ENCODE results near the gene CHRNA5. TPM values are rescaled to one million over a fixed set of nuclear protein-coding genes. Genes with fewer than 3 reads are reported as not detected.

The CHRNA5 gene
- total RNA-seq, 1 donor from 2014 or later = 7.6 TPM

GRCh38 chr15:78628227-78628626, 62.9 kb downstream of the CHRNA5 start:
- Mint-ChIP-seq H3K36me3 (peaks cover 23% of the 10 kb centered on the region), H3K27me3 (ENCODE audit: low read depth) (peaks cover 46% of the 10 kb centered on the region), H3K4me3 (no peak overlapping the region), H3K27ac (no peak overlapping the region), H3K9me3 (peaks cover 8% of the 10 kb centered on the region), H3K4me1 (no peaks in the 10 kb centered on the region)
- no peak for TF ChIP-seq CTCF (IDR thresholded peaks at IDR 0.05; ENCODE audit: unreplicated experiment)
- no peak for DNase-seq (ENCODE audit: low spot score in 2 of 2, unreplicated experiment in 2 of 2)

DNA sequence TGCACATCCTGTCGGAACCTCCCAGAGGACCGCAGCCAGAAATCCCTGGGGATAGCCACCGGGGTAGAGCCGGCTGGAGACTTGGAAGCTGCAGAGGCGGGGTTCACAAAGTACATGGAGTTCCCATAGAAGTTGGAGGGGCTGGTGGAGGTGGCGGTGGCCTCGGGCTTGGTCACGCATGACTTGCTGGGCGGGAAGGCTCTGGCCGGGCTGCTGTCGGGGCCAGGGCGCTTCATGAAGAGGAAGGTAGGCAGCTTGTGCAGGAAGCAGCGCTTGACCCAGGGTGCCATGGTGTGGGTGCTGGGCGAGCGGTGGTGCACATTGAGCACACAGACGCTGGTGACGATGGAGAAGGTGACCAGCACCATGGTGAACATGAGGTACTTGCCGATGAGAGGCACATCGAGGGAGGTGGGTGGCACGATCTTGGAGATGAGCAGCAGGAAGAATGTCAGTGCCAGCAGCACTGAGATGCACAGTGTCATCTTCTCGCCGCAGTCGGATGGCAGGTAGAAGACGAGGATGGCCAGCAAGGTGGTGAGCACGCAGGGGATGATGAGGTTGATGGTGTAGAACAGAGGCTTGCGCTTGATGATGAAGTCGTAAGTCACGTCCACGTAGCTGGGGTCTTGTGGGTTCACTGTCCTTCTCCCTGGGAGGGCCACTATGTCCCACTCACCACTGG, 63.9 kb downstream of the CHRNA5 start:
- Mint-ChIP-seq H3K9me3 (peaks cover 13% of the 10 kb centered on the region), H3K36me3 (peaks cover 27% of the 10 kb centered on the region), H3K4me3 (no peak overlapping the region), H3K27ac (no peak overlapping the region), H3K4me1 (no peaks in the 10 kb centered on the region), H3K27me3 (ENCODE audit: low read depth) (peaks cover 38% of the 10 kb centered on the region)
- no peak for DNase-seq (ENCODE audit: low spot score in 2 of 2, unreplicated experiment in 2 of 2)
- no peak for TF ChIP-seq CTCF (IDR thresholded peaks at IDR 0.05; ENCODE audit: unreplicated experiment)

DNA sequence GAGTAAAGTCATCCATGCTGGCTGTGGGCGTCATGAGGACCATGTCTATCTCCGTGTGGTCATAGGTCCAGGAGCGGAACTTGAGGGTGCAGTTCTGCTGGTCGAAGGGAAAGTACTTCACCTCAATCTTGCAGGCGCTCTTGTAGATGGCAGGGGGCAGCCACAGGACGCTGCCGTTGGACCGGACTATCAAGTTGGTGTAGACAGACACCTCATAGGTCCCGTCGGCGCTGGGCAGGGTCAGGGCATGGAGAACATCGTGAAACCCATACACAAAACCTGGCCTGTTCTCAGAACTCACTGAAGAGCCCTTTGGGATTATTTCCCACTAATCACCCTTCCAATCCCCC, 64.4 kb downstream of the CHRNA5 start:
- H3K27ac Mint-ChIP-seq = no peak overlapping the region

DNA sequence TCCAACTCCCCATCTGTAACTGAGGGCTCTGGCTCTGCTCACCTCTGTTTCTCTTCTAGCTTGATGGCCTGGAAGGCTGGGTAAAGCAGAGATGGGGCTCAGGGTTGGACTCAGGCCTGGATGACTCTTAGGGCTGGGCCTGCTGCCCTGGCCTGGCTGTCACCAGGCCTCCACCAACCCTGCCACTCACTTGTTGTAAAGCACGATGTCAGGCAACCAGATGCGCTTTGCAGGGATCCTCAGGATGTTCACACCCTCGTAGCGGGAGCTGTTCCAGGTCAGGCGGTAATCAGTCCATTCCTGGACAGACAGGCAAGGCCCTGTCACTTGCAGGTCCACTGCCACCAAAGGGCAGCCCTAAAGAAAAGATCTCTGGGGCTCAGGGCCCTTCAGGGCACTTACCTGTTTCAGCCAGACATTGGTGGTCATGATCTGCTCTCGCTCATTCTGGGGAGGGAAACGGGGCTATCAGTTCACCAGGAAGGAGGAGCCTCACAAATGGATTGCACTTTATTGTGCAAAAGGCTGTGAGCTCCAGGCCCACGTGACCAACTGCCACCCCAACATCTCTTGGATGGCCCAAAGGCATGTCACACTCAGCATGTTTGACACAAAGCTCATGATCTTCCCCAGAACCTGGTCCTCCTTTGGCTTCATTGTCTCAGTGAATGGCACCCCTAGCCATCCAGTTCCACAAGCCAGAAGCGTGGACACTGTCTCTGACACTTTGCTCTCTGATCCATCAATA, 65.7 kb downstream of the CHRNA5 start:
- Mint-ChIP-seq H3K27me3 (ENCODE audit: low read depth) (peaks cover 27% of the 10 kb centered on the region), H3K4me3 (no peak overlapping the region), H3K4me1 (no peaks in the 10 kb centered on the region), H3K9me3 (peaks cover 13% of the 10 kb centered on the region), H3K27ac (no peak overlapping the region), H3K36me3 (peaks cover 27% of the 10 kb centered on the region)
- DNase-seq (ENCODE audit: low spot score in 2 of 2, unreplicated experiment in 2 of 2) = no peak
- TF ChIP-seq CTCF (IDR thresholded peaks at IDR 0.05; ENCODE audit: unreplicated experiment) = no peak

More for the DNA sequence above, 64.4 kb downstream of the CHRNA5 start:
- peaks cover 27% of the 10 kb centered on the region for H3K36me3 Mint-ChIP-seq
- TF ChIP-seq CTCF (IDR thresholded peaks at IDR 0.05; ENCODE audit: unreplicated experiment) = no peak
- H3K27me3 Mint-ChIP-seq (ENCODE audit: low read depth) = peaks cover 33% of the 10 kb centered on the region
- peaks cover 13% of the 10 kb centered on the region for H3K9me3 Mint-ChIP-seq
- H3K4me1 Mint-ChIP-seq = no peaks in the 10 kb centered on the region
- no peak overlapping the region for H3K4me3 Mint-ChIP-seq
- DNase-seq (ENCODE audit: low spot score in 2 of 2, unreplicated experiment in 2 of 2) = no peak

DNA sequence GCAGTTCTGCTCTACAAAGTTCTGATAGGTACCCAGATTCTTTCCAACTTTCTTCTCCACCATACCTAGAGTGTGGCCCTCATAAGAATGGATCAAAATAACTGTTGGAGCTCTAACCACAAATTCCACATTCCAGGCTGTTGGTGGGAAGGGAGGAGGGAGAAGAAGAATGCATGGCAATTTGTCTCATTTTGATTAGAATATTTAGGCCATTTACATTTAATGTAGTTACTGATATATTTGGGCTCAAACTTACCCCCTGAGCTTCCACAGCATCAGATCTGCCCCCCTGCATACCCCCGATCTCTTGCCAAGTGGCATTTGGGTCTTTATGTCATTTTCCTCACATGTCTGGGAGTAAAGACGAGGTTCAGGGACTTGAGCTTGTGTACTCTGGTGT, 68.0 kb downstream of the CHRNA5 start:
- peaks cover 18% of the 10 kb centered on the region for H3K27me3 Mint-ChIP-seq (ENCODE audit: low read depth)
- H3K27ac Mint-ChIP-seq = no peak overlapping the region
- no peak overlapping the region for H3K4me3 Mint-ChIP-seq
- H3K9me3 Mint-ChIP-seq = peaks cover 13% of the 10 kb centered on the region
- H3K36me3 Mint-ChIP-seq = peaks cover 27% of the 10 kb centered on the region
- DNase-seq (ENCODE audit: low spot score in 2 of 2, unreplicated experiment in 2 of 2) = no peak
- peaks cover 2% of the 10 kb centered on the region for H3K4me1 Mint-ChIP-seq
- no peak for TF ChIP-seq CTCF (IDR thresholded peaks at IDR 0.05; ENCODE audit: unreplicated experiment)

All from mesothelial cell of epicardium (in vitro differentiated cells).